ENCODE measurements around the gene BMI1.

GRCh38 chr10:22335173-22335933 is 14.5 kb downstream of the BMI1 start:
- TF ChIP-seq CTCF (IDR thresholded peaks at IDR 0.05) (peak; percentile 30), EZH2 (IDR thresholded peaks at IDR 0.05; ENCODE audit: borderline replicate concordance, insufficient read depth, low read depth, low read length, poor library complexity, severe bottlenecking) (no peak)

All from B cell (primary cell).